Activated CD8-positive, alpha-beta memory T cell treated with anti-CD3 and anti-CD28 coated beads for 36 hours (primary cell): ENCODE data around the gene POLD1. TPM values are rescaled to one million over a fixed set of nuclear protein-coding genes. Genes with fewer than 3 reads are reported as not detected.

Experiments
- CTCF ChIA-PET: fragments of 350-600 bp; sonication (Branson Sonifier 250); formaldehyde crosslinking; loops from one replicate; lab custom pipeline; 2021; ENCODE audit warnings: antibody characterized with exemption; lab: Charles Lee
- POLR2A ChIA-PET: fragments of 350-600 bp; sonication (Branson Sonifier 250); formaldehyde crosslinking; loops from one replicate; lab custom pipeline; 2021; ENCODE audit warnings: antibody characterized with exemption; lab: Charles Lee
- total RNA-seq, 2 experiments: library from RNA; stranded (reverse); gene quantifications; one replicate each; pipeline ENCODE4 v1.2.3, GENCODE V29; 2021

The POLD1 gene
- total RNA-seq, 2 experiments from 2014 or later, result 173 to 183 TPM

DNA sequence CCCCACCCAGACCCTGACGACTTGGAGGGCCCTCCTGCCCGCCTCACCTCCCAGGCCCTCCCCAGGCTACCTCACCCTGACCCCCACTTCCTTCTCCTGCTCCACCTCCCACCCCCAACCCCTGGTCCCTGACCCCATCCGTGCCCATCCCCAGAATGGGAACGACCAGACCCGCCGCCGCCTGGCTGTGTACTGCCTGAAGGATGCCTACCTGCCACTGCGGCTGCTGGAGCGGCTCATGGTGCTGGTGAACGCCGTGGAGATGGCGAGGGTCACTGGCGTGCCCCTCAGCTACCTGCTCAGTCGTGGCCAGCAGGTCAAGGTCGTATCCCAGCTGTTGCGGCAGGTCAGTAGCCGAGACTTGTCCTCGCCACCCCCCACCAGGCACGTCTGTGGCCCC lies 22.7 kb downstream of the POLD1 start:
- ChIA-PET POLR2A (no interaction called here), CTCF (interaction anchor here (0.7 kb wide), 1 partner anchor 39 kb away, joined by 3 read pairs; no protein-coding TSS in a partner anchor)

- ChIA-PET CTCF (no interaction called here), POLR2A (no interaction called here)
Observed at GRCh38 chr19:50409347-50409746, 25.2 kb downstream of the POLD1 start.

GRCh38 chr19:50410109-50410508 lies 26.0 kb downstream of the POLD1 start:
- CTCF ChIA-PET, result no interaction called here

DNA sequence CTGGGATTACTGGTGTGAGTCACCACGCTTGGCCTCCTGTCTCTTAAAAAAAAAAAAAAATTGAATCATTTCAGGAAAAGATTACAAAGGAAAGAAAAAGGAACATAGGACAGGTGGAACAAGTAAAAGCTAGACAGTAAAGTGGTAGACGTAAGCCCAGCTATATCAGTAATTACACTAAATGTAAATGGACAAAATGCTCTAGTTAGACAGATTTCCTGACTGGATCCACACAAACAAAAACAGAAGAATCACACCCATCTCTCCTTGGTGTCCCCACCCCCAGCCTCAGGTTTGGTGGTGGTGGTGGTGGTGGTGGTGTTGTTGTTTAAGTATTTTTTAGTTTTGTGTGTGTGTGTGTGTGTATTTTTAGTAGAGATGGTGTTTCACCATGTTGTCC lies 28.3 kb downstream of the POLD1 start:
- ChIA-PET CTCF (interaction anchor here (1.8 kb wide), 1 partner anchor 55 kb away, joined by 4 read pairs; no protein-coding TSS in a partner anchor), POLR2A (interaction anchor here (0.7 kb wide), 1 partner anchor 390 kb away, joined by 3 read pairs; no protein-coding TSS in a partner anchor)

More at GRCh38 chr19:50410109-50410508, 26.0 kb downstream of the POLD1 start:
- POLR2A ChIA-PET, result no interaction called here

GRCh38 chr19:50413096-50413495 lies 28.9 kb downstream of the POLD1 start:
- ChIA-PET POLR2A (no interaction called here), CTCF (no interaction called here)

DNA sequence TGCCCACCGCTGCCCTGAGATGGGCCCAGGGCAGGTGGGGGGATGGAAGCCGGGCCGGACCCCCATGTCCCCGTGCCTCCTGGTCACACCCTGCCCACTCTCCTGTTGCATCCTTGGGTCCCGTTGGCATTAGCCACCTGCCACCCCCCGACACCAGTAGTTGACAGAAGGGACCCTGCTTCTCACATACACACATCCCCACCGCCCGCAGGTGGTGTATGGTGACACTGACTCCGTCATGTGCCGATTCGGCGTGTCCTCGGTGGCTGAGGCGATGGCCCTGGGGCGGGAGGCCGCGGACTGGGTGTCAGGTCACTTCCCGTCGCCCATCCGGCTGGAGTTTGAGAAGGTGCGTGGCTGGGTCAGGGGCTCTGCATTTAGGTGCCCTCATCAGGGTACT lies 29.4 kb downstream of the POLD1 start:
- POLR2A ChIA-PET, result no interaction called here
- CTCF ChIA-PET, result interaction anchor here (2.1 kb wide), 1 partner anchor 29 kb away, joined by 6 read pairs; no protein-coding TSS in a partner anchor

DNA sequence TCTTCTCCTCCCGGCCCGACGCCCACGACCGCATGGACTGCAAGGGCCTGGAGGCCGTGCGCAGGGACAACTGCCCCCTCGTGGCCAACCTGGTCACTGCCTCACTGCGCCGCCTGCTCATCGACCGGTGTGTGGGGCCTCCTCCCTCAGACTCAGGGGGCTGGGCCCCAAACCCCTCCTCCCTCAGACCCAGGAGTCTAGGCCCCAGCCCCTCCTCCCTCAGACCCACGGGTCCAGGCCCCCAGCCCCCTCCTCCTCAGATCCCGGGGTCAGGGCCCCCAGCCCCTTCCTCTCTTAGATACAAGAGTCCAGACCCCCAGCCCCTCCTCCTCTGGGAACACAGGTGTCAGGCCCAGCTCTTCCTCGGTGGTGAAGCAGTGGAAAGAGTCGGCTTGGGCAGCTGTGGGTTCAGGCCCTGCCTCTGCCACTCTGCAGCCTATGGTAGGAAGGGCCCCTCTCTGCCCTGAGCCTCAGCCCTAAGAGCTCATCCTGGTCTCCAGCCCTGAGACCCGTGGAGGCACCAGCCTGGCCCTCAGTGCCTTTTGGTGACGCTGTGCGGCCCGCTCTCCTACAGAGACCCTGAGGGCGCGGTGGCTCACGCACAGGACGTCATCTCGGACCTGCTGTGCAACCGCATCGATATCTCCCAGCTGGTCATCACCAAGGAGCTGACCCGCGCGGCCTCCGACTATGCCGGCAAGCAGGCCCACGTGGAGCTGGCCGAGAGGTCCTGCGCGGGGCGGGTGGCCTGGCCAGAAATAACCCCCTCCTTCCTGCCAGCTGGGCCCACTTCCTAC lies 30.9 kb downstream of the POLD1 start:
- ChIA-PET POLR2A (interaction anchor here (0.7 kb wide), 1 partner anchor 161 kb away, joined by 5 read pairs; no protein-coding TSS in a partner anchor), CTCF (interaction anchor here (0.7 to 2.1 kb wide), 6 partner anchors 16 to 69 kb away, joined by 4 to 6 read pairs (median 4); no protein-coding TSS in a partner anchor)

DNA sequence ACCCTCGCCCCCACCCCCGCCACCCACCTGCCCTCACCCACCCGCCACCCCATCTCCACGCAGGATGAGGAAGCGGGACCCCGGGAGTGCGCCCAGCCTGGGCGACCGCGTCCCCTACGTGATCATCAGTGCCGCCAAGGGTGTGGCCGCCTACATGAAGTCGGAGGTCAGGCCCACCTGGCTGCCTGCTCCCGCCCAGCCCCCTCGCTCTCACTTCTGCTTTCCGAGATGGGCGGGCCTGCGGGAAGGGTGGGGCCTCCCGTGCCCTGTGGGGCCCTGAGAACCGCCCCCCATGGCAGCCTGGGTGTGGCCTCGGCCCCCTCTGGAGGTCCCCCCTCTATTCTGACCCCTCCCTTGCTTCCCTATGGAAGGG lies 31.5 kb downstream of the POLD1 start:
- POLR2A ChIA-PET, result interaction anchor here (0.7 kb wide), 1 partner anchor 162 kb away, joined by 5 read pairs; no protein-coding TSS in a partner anchor
- CTCF ChIA-PET, result interaction anchor here (0.7 to 2.1 kb wide), 6 partner anchors 15 to 69 kb away, joined by 4 to 6 read pairs (median 4); no protein-coding TSS in a partner anchor

DNA sequence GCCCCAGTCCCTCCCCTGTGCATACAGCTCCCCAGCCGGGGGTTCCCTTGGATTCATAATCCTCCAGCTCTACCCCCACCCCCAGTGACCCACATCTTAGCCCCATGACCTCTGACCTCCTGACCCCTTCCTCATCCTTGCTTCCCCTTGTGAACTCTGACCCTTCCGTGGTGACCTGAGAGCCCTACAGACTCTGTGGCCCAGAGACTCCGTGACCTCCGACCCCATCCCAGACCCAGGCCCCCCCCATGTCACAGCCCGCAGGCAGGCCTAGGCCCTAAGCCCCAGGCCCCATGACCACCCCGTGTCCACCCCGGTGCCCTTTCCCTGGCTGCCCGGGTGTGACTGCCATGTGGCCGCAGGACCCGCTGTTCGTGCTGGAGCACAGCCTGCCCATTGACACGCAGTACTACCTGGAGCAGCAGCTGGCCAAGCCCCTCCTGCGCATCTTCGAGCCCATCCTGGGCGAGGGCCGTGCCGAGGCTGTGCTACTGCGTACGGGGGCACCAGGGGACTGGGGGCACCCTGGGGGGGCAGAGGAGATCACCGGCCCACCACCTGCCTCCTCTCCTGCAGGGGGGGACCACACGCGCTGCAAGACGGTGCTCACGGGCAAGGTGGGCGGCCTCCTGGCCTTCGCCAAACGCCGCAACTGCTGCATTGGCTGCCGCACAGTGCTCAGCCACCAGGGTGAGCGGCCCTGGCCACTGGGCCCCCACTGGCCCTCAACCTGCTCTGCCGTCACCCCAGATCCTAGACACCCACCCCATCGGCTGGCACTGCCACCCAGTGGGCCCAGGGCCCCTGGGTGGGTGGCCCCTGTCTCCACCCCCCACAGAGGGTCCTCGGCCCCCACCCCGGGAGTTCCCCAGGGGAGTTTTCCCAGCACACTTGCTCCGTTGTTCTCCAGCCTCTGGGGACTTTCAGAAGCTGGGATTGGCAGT lies 32.2 kb downstream of the POLD1 start:
- ChIA-PET CTCF (interaction anchor here (1.4 kb wide), 1 partner anchor 44 kb away, joined by 5 read pairs; no protein-coding TSS in a partner anchor), POLR2A (no interaction called here)

GRCh38 chr19:50417111-50418081 lies 33.2 kb downstream of the POLD1 start:
- POLR2A ChIA-PET, result no interaction called here
- CTCF ChIA-PET, result no interaction called here

GRCh38 chr19:50418176-50419021 lies 34.3 kb downstream of the POLD1 start, which contains the start of gene SPIB:
SPIB (plus strand) TSS chr19:50418938; CDS start chr19:50418963, 25 bp downstream.
- POLR2A ChIA-PET, result no interaction called here
- CTCF ChIA-PET, result no interaction called here

- POLR2A ChIA-PET, result no interaction called here
- CTCF ChIA-PET, result no interaction called here
Observed at GRCh38 chr19:50419022-50419579, 35.0 kb downstream of the POLD1 start.

DNA sequence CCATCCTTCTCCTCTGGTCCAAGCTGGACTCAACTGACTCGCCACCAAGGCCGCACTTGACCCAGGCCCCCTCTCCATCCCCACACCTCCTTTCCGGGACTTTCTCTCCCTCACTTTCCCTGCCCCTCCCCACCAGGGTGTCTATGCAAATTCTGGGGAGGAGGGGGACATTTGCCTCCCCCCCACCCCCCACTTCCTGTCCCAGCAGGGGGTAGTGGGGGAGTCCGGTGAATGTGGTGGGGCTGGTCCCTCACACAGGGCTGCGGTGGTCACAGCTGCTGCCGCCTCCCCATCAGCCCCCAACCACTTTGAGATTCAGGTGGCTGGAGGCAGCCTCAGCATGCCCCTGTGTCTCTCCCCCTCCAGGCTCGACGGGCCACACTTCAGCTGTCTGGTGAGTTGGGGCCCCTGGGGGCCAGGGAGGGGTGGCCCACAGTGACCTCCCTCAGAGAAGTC lies 35.5 kb downstream of the POLD1 start:
- ChIA-PET CTCF (no interaction called here), POLR2A (no interaction called here)

- POLR2A ChIA-PET, result no interaction called here
- CTCF ChIA-PET, result interaction anchor here (1.8 kb wide), 1 partner anchor 63 kb away, joined by 5 read pairs; no protein-coding TSS in a partner anchor
Observed at GRCh38 chr19:50420127-50420526, 36.0 kb downstream of the POLD1 start.

DNA sequence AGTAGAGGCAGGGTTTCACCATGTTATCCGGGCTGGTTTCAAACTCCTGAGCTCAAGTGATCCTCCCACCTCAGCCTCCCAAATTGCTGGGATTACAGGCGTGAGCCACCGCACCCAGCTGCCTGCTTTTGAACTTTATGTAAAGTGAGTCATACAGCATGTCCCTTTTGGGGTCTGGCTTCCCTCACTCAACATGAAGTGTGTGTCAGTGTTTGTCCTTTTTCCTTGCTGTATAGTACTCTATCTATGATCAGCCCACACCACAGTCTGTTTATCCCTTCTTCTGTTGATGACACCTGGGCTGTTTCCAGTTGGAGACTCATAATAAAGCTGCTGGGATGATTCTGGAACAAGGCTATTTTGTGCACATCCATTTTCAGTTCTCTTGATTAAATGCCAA lies 36.7 kb downstream of the POLD1 start:
- POLR2A ChIA-PET, result no interaction called here
- CTCF ChIA-PET, result interaction anchor here (0.6 to 1.8 kb wide), 2 partner anchors 64 to 183 kb away, joined by 3 to 5 read pairs; no protein-coding TSS in a partner anchor

DNA sequence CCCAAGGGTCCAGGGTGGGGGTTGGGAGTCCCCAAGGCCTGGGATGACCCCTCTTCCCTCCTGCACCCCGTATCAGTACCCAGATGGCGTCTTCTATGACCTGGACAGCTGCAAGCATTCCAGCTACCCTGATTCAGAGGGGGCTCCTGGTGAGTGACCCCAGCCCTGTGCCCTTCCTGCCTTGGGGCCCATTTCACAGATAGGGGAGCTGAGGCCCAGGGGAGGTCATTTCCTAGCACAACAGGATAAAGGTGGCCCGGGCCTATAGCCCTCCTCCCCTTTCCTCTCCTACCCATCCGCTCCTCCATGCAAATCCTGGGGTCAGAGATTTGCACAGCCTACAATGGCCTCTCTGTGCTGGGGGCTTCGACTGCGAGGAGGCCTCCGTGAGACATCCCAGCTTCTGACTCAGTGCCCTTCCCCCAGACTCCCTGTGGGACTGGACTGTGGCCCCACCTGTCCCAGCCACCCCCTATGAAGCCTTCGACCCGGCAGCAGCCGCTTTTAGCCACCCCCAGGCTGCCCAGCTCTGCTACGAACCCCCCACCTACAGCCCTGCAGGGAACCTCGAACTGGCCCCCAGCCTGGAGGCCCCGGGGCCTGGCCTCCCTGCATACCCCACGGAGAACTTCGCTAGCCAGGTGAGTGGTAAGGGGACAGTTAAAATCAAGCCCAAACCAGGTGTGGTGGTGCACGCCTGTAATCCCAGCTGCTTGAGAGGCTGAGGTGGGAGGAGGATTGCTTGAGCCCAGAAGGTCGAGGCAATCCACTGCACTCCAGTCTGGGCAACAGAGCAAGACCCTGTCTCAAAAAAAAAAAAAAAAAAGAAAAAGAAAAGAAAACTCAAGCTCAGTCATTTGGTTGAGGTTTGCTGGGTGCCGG lies 38.5 kb downstream of the POLD1 start:
- ChIA-PET CTCF (no interaction called here), POLR2A (no interaction called here)
